T-helper 22 cell (primary cell): Measurements from ENCODE around the gene BUB1B.
"Not testable (repeated sequence)": the region's sequence is repeated elsewhere in the genome, so short reads cannot be mapped to it uniquely, and the experiment has no call there.

ENCODE experiments used
- DNase-seq: peaks from one replicate; pipeline ENCODE4 v3.0.0-alpha.2; 2020; ENCODE audit warnings: low read depth

Gene BUB1B

GRCh38 chr15:40136470-40137302, 24.2 kb upstream of the BUB1B start:
- no peak for DNase-seq

- no peak for DNase-seq
Measured at GRCh38 chr15:40137303-40138200, 23.3 kb upstream of the BUB1B start.

- DNase-seq = not testable (repeated sequence)
Measured at GRCh38 chr15:40138201-40138570, 22.7 kb upstream of the BUB1B start.

- DNase-seq = no peak
Measured at GRCh38 chr15:40142428-40142827, 18.4 kb upstream of the BUB1B start.

GRCh38 chr15:40146037-40146436, 14.8 kb upstream of the BUB1B start:
- DNase-seq = no peak

- no peak for DNase-seq
Measured at GRCh38 chr15:40149339-40149738, 11.5 kb upstream of the BUB1B start.

GRCh38 chr15:40150163-40150925, 10.5 kb upstream of the BUB1B start:
- DNase-seq = no peak

GRCh38 chr15:40151499-40151898, 9.4 kb upstream of the BUB1B start:
- DNase-seq = no peak

- DNase-seq = no peak
Measured at GRCh38 chr15:40151991-40152390, 8.9 kb upstream of the BUB1B start.

GRCh38 chr15:40154821-40155220, 6.0 kb upstream of the BUB1B start:
- not testable (repeated sequence) for DNase-seq

- no peak for DNase-seq
Measured at GRCh38 chr15:40155270-40155910, 5.5 kb upstream of the BUB1B start.

- DNase-seq = no peak
Measured at GRCh38 chr15:40157778-40158447, 3.0 kb upstream of the BUB1B start.

- DNase-seq = no peak
Measured at GRCh38 chr15:40160021-40160420, 848 bp upstream of the BUB1B start.

GRCh38 chr15:40161693-40162391, 973 bp downstream of the BUB1B start:
- no peak for DNase-seq

- DNase-seq = no peak
Measured at GRCh38 chr15:40162552-40162951, 1.7 kb downstream of the BUB1B start.

- no peak for DNase-seq
Measured at GRCh38 chr15:40163657-40164416, 3.0 kb downstream of the BUB1B start.

- not testable (repeated sequence) for DNase-seq
Measured at GRCh38 chr15:40167374-40167773, 6.5 kb downstream of the BUB1B start.

GRCh38 chr15:40175160-40175559, 14.3 kb downstream of the BUB1B start:
- DNase-seq = no peak

GRCh38 chr15:40182358-40183029, 21.6 kb downstream of the BUB1B start:
- DNase-seq = no peak
